ENCODE measurements around the gene TTC21A. TPM values are rescaled to one million over a fixed set of nuclear protein-coding genes. Genes with fewer than 3 reads are reported as not detected.
A peak's percentile ranks its signal among the peaks of the same experiment; 100 is the strongest.

Gene TTC21A
- total RNA-seq, 6 donors from 2014 or later, result 7.4 to 52.4 (median 14.3) TPM

- DNase-seq (no peak), ATAC-seq (ENCODE audit: low FRiP score in 2 of 2) (no peak)
- 77 to 100% methylated on average over 1 of the region's 1 CpG for WGBS, 2 donors
- Histone ChIP-seq H3K4me3 (no peak overlapping the region), H3K27ac (peak overlapping the region; percentile 73 to 86 (median 84)), H3K27me3 (no peaks in the 10 kb centered on the region), H3K36me3 (peaks cover 0 to 15% (median 7%) of the 10 kb centered on the region in 4 donors), H3K4me1 (peaks cover 47 to 72% (median 53%) of the 10 kb centered on the region in 4 donors), H3K9me3 (no peaks in the 10 kb centered on the region)
- TF ChIP-seq POLR2A (IDR thresholded peaks at IDR 0.05) (no peak), EP300 (IDR thresholded peaks at IDR 0.05) (no peak), POLR2AphosphoS5 (IDR thresholded peaks at IDR 0.05) (no peak), CTCF (IDR thresholded peaks at IDR 0.05) (no peak)
Measured at GRCh38 chr3:39133093-39133490, 25.6 kb downstream of the TTC21A start.

- H3K4me1 ChIP-seq, result peaks cover 47 to 76% (median 52%) of the 10 kb centered on the region in 4 donors
- no peaks in the 10 kb centered on the region for H3K9me3 ChIP-seq
- TF ChIP-seq POLR2AphosphoS5 (IDR thresholded peaks at IDR 0.05), result no peak
- no peak for TF ChIP-seq POLR2A (IDR thresholded peaks at IDR 0.05)
- TF ChIP-seq EP300 (IDR thresholded peaks at IDR 0.05), result no peak
- no peak for TF ChIP-seq CTCF (IDR thresholded peaks at IDR 0.05)
- H3K36me3 ChIP-seq, result peaks cover 0 to 21% (median 8%) of the 10 kb centered on the region in 4 donors
- no peak for DNase-seq
- no peak for ATAC-seq (ENCODE audit: low FRiP score in 2 of 2)
- H3K27ac ChIP-seq, result peak overlapping the region; percentile 73 to 86 (median 84)
- H3K4me3 ChIP-seq, result no peak overlapping the region
- no peaks in the 10 kb centered on the region for H3K27me3 ChIP-seq
- 82 to 89% methylated on average over 6 of the region's 6 CpGs for WGBS, 2 donors
Measured at GRCh38 chr3:39133822-39134221, 26.3 kb downstream of the TTC21A start.

- Histone ChIP-seq H3K27ac (peak overlapping the region; percentile 73 to 86 (median 84)), H3K4me1 (peaks cover 47 to 76% (median 55%) of the 10 kb centered on the region in 4 donors), H3K4me3 (no peak overlapping the region), H3K9me3 (no peaks in the 10 kb centered on the region), H3K27me3 (no peaks in the 10 kb centered on the region), H3K36me3 (peaks cover 0 to 26% (median 8%) of the 10 kb centered on the region in 4 donors)
- 90 to 93% methylated on average over 6 to 7 of the region's 7 CpGs for WGBS, 2 donors
- no peak for DNase-seq
- no peak for TF ChIP-seq EP300 (IDR thresholded peaks at IDR 0.05)
- no peak for TF ChIP-seq POLR2AphosphoS5 (IDR thresholded peaks at IDR 0.05)
- TF ChIP-seq POLR2A (IDR thresholded peaks at IDR 0.05), result no peak
- no peak for TF ChIP-seq CTCF (IDR thresholded peaks at IDR 0.05)
- ATAC-seq (ENCODE audit: low FRiP score in 2 of 2), result no peak
Measured at GRCh38 chr3:39134305-39134704, 26.8 kb downstream of the TTC21A start.

DNA sequence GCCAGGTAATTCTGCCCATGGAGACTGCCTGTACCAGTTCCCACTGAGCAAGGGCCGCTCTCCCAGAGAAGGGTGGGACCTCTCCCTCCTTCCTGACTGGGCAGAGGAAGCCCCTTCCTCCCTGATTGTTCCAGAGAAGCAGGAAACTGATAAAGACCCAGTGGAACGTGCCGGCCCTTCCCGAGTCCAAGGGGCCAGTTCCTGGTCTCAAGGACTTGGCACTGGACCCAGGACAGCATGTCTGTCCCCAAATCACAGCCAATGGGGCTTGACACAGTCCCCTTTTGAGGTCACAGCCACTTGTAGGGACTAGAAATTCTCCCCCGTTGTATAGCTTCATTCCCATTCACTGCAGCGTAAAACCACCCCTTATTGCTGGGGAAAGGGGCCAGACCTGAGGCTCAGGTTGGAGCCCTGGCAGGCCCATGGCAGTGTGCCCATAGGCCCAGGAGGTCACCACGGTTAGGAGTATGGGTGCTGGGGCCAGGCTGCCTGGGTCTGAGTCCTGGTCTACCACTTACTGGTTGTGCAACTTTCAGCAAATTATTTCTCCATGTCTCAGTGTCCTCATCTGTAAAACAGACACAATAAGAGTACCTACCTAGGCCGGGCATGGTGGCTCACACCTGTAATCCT, 27.8 kb downstream of the TTC21A start:
- DNase-seq (peak in 1 of 2 donors; percentile 86), ATAC-seq (ENCODE audit: low FRiP score in 2 of 2) (peak in 1 of 2 donors; percentile 62)
- 47 to 63% methylated on average over 4 to 8 of the region's 8 CpGs for WGBS, 2 donors
- Histone ChIP-seq H3K27ac (peak overlapping the region; percentile 73 to 86 (median 84)), H3K4me3 (no peak overlapping the region), H3K9me3 (no peaks in the 10 kb centered on the region), H3K36me3 (peaks cover 0 to 36% (median 10%) of the 10 kb centered on the region in 4 donors), H3K4me1 (peaks cover 55 to 80% (median 61%) of the 10 kb centered on the region in 4 donors), H3K27me3 (no peaks in the 10 kb centered on the region)
- TF ChIP-seq POLR2A (IDR thresholded peaks at IDR 0.05) (peak in 3 of 4 donors; percentile 16 to 39 (median 33)), POLR2AphosphoS5 (IDR thresholded peaks at IDR 0.05) (peak; percentile 91 to 93), EP300 (IDR thresholded peaks at IDR 0.05) (peak; percentile 87 to 99 (median 97)), CTCF (IDR thresholded peaks at IDR 0.05) (no peak)
